NK-92 treated with Interleukin-12 subunit alpha and Interleukin-12 subunit beta, amount 100 ng/mL, for 24 hours (cell line): Measurements from ENCODE around the gene ANKRD13B.

Experiments
- DNase-seq: peaks from one replicate; lab custom pipeline; 2025; lab: John Stamatoyannopoulos, UW

Gene ANKRD13B

DNA sequence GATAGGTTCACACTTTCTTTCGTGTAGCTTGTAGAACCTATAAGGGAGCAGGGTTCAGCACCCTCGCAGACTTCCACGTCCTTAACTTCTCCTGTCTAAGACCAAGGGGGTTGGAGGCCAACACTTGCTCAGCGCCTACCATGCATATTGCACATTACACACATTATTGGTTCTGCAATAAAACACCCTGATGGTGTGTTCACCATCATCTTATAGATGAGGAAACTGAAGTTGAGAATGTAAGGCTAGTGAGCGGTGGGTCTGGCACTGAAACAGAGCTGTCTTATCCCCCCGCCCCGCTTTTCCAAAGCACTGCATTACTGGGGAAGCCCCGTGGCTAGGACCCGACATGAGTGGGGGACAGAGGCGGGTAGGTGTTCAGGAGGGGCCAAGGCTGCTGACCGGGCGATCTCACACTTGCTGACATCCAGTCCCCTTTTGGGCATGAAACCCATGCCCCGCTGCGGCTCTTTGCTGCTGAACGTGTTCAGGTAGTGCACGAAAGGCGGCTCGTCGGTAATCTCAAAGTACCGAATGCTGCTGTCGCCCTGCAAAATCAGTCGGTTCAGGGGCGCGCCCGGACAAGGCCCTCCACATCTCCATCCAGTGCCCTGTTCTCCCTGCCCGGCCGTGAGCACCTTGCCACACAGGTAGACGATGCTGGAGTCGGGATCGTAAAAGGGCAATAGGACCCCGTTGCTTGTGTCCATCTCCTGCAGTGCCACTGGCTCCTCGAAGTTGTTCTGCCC is 23.5 kb downstream of the ANKRD13B start:
- DNase-seq, result no peak

DNA sequence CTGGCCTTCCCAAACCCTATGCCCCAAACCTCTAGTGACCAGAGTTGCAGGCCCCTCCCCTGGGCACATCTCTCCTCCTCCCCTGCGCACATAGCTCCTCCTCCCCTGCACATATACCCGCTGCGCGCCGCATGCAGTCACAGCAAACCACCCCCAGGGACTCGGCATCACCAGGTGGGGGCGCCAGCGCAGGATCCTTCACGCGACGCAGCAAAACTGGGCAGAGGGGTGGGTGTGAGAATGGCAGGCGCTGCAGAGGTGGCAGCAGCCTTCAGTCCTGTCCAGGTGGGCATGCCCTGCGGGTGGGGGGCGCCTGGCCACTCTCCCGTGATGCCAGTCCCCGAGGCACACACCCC is 24.2 kb downstream of the ANKRD13B start:
- DNase-seq, result no peak

GRCh38 chr17:29617481-29618271 is 24.7 kb downstream of the ANKRD13B start:
- no peak for DNase-seq

DNA sequence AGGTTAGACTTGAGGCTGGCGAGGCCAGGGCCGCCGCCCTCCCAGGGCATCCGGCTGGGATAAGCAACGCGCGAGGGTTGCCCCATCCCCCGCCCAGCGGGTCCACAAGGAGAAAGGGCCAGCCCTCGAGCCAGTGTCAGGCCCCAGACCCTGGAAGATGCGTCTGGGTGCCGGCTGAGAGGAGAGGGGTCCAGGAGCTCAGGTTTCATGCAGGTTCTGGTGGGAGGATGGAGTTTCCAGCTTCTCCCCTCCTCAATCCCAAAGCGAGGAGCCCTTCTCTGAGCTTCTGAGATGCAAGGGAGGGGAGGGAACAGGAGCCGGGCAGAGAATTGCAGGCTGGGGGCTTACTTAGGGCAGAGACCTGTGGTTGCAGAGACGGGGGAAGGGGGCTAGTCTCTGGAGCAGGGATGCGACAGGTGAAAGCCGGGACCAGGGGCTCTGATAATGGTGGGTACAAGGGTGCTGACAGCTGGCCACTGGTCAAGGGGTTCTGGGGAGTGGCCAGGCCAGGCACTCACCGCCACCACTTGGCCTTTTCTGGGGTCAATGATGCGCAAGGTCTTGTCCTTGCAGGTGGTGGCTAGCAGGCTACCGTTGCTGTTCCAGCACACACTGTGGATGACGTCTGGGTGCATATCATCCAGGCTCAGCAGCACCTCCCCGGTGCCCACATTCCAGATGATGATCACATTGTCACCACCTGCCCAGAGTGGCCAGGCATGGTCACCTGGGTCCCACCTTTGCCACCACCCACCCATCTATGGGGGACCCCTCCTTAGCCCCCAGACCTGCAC is 25.5 kb downstream of the ANKRD13B start:
- no peak for DNase-seq

DNA sequence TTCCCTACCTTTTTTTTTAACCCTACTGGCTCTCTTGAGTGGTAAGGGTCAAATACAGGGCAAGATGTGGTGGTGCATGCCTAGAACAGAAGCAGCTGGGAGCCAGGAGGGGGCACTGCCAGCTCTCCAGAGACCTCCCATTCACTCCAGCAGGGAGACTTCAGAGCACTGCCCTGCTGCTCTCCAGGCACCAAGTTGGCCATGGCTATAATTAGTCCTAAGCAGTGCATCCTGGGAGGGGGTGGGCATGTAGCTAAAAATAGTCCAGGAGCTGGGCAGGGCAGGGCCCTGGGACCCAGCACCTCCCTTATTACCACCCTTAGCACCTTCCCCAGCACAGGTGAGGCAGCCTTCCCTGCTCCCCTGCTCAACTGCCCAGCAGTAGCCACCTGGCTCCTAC is 26.3 kb downstream of the ANKRD13B start:
- no peak for DNase-seq

DNA sequence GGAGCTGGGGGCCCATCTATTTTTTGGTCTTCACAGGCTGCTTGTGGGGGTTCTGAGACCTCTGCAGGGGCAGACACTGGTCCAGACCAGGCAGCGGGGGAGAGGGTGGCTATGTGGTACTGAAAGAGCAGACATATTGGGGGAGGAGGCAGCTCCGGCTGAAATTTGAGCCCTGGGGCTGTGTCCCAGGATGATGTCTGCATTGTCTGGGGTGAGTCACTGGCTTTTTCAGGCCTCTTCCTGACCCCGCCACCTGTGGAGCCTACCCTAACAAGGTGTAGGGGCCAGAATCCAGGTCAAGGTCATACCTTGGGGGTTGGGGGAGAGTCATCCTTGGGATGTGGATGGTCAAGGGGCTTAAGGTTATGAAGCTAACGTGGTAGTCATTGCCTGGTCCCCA is 27.3 kb downstream of the ANKRD13B start:
- no peak for DNase-seq

- DNase-seq, result no peak
These were observed 28.0 kb downstream of the ANKRD13B start for GRCh38 chr17:29620779-29621500.

- DNase-seq, result no peak
These were observed 28.8 kb downstream of the ANKRD13B start for GRCh38 chr17:29621751-29622194.

DNA sequence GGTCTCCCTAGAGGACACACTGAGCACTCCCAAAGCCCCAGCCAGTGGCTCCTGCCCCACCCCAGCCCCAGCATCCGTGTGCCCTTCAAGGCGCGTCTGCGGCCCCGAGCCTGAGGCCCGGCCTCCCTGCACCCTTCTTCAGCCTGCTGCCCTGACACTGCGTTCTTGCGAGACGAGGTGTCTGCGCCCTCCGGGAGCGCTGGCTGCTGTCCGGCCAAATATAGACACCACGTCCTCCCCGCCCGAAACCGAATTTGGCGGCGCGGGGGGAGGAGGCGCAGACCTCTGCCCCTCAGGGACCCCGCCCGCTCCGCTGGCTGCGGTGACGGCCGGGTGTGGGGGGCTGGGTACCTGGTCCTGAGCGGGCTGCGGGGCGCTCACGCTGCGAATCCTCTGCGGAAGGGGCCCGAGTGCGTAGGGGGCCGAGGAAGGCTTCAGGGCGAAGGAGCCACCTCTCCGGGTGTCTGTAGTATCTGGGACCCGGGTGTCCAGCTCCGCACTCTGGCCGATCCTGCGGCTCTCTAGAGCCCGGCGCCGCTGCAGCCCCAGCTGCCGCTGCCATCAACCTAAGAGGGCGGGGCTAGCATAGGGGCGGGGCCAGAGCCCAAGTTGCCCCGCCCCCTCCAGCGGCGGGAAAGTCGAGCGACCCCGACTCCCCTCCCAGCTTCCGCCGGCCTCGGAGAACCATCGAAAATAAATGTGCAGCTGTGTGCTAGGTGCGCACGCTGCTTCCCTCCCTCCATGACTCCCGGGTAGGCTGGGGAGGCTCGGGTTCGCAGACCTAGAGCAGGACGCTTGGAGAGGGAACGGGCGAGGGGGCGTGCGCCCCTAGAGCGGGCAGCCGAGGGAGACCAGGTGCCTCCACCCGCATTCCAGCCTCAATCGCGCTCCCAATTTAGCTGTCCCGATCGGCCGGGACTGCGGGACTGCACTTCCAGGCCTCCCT is 29.7 kb downstream of the ANKRD13B start, which contains the start of gene CORO6:
Gene CORO6, minus strand, starts transcription at position 576 of the 946 bp plus-strand sequence. CDS start 1,491 bp downstream, outside the sequence.
- DNase-seq, result no peak

DNA sequence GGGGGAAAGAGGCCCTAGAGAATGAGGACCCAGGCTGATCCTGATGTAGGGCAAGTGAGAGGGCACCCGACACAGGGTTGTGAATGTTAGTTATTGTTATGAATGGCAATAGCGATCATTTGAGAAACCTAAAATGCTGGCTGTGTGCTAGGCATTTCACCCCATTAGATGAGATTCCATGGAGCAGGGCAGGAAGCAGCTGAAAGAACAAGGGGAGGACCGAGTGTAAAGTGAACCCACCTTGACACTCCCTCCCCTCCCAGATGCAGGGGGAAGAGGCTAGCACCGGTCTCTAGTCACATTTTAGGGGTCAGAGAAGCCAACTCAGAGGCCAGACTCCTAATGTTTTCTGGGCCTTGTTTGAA is 30.3 kb downstream of the ANKRD13B start:
- no peak for DNase-seq

GRCh38 chr17:29624586-29624985 is 31.7 kb downstream of the ANKRD13B start:
- no peak for DNase-seq

DNA sequence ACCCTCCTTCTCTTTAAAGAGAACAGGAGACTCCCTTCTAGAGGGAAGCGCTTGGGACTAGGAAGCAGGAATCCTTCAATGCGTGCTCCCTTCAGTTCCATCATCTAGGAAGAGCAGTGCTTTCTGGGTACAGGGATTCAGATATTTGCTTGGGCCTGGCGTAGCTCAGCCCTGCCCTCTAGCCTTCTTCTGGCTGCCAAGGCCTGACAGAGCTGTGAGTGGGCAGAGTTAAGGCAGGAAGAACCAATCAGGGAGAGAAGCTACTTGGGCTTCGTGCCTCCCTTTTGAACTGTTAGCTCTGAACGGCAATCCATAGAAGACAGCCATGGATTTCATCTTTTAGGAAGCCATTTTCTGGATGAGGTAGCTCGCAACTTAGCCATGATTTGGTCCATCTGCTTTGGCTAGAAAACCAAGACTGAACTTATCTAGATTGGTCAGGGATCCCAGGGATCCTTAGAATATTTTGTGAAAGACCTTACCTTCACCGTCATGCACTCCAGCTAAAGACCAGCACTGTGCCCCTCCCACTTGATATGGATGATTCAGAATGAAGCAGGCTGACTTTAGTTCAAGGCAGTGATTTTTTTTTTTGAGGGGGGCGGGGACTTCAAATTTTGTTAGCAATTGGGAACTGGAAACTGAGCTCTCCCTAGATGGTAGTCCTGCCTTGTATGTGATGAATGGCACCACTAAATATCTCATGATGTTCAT is 32.3 kb downstream of the ANKRD13B start:
- no peak for DNase-seq

DNA sequence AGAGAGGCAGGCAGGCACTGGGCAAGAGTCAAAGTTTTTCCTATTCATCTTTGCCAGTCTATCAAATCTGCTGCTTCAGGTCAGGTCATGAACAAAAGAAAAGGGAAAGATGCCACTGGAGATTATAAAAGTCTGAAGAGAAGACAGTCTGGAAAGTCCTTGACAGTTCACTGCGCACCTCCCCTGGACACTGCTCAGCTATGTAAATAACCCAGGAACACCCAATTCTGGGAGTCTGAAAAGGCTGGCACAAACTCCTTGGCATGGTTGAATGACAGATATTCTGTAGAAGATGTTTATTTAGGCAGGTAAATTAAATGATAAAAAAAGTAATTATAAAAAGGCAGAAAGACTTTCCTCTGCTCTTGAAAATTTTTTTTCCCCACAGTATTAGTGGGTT is 35.0 kb downstream of the ANKRD13B start:
- no peak for DNase-seq

- no peak for DNase-seq
These were observed 35.7 kb downstream of the ANKRD13B start for GRCh38 chr17:29628644-29629043.

DNA sequence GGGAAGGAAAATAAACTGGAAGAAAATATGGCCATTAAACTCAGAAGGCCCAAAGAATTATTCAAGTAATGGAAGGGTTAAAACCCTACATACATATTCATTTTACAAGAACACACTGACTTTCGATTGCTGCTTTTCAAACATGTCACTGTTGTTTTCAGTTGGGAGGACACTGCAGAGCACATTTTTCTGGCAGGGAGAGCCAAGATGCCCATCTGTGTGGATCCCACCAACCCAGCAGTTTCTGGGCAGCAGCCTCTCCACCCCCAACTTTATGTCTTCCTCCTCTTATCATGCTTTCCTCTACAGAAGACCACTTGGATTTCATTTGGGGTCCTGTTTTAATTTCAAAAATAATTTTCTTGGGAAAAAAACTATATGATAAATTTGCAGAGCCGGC is 36.9 kb downstream of the ANKRD13B start:
- DNase-seq, result no peak

DNA sequence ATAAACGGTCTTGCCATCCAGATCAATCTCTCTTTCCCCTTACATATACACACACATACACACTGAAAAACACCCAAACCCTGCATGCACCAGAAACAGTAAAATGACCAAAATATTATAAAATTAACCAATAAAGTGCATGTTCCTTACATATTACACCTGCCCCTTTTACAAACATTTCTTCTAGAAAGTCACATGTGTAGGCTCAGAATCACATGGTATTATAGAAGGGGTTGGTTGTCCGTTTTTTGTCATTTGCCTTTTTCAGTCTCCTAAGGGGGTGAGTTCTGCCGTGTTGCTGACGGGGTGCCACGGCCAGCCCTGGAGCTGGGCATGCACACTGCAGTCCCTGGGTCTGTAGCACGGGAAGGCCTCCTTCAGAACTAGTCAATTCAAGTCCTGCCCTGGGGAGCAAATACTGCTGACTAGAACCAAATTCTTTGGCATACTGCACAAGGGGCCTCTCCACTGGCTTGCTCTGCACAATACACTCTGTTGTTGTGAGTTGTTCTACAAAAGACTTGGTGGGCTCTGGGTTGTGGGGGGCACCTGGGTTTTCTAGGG is 37.8 kb downstream of the ANKRD13B start:
- DNase-seq, result no peak

DNA sequence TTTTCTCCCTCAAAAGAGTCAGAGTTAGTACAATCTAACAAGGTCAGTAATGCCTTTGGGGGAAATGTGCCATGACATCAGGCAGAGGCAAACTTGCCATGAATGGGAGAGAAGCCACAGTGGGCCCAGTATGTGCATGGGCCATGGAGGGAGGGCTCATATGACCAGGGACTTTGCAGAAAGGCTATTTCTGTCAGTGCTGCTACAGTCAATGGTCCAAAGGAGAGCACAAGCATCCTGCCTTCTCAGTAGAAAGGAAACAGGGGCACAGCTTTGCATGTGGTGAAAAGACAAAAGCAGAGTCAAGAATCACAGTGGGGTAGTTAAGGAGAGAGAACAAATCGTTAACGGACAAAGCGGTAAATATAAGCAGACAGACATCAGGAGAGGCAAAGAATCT is 41.0 kb downstream of the ANKRD13B start:
- no peak for DNase-seq

GRCh38 chr17:29640413-29640812 is 47.5 kb downstream of the ANKRD13B start:
- DNase-seq, result no peak

GRCh38 chr17:29640981-29641642 is 48.2 kb downstream of the ANKRD13B start:
- DNase-seq, result no peak
